Stimulated activated CD8-positive, alpha-beta memory T cell treated with anti-CD3 and anti-CD28 coated beads, Interleukin-4, amount 100 ng/mL, for 24 hours (primary cell): ENCODE measurements around the gene USP12.
"Not testable (repeated sequence)": the region's sequence is repeated elsewhere in the genome, so short reads cannot be mapped to it uniquely, and the experiment has no call there.

Source experiments
- DNase-seq: peaks from one replicate; pipeline ENCODE4 v3.0.0-alpha.2; 2020; ENCODE audit warnings: low read depth

USP12 gene, protein sequence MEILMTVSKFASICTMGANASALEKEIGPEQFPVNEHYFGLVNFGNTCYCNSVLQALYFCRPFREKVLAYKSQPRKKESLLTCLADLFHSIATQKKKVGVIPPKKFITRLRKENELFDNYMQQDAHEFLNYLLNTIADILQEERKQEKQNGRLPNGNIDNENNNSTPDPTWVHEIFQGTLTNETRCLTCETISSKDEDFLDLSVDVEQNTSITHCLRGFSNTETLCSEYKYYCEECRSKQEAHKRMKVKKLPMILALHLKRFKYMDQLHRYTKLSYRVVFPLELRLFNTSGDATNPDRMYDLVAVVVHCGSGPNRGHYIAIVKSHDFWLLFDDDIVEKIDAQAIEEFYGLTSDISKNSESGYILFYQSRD

DNA sequence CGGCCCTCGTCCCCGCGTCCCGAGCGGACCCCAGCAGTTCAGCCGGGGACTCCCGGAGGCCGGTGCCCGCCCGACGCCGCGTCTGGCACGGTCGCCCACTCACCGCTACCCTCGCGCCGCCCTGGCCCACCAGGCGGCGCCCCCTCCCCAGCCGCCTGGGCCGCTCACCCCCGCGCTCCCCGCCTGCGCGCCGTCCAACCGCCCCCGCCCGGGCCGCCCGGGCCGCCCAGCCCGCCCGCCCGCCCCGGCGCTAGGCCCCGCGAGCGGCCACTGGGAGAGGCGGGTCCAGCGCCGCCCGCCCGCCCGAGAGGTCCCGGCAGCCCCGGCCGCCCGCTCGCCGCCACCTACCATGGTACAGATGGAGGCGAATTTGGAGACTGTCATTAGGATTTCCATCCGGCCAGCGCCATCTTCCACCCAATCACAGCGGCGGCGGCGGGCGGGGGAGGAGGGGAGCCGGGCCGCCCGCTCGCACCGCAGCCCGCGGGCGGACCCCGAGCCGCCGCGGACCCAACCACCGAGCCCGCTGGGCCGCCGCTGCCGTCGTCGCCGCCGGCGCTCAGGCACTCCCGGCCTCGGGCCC lies at the start of gene USP12:
TSS of gene USP12 (minus strand) at position 568 of the 583 bp plus-strand sequence. CDS start at position 396, 172 bp downstream.
- DNase-seq: peak; percentile 12

DNA sequence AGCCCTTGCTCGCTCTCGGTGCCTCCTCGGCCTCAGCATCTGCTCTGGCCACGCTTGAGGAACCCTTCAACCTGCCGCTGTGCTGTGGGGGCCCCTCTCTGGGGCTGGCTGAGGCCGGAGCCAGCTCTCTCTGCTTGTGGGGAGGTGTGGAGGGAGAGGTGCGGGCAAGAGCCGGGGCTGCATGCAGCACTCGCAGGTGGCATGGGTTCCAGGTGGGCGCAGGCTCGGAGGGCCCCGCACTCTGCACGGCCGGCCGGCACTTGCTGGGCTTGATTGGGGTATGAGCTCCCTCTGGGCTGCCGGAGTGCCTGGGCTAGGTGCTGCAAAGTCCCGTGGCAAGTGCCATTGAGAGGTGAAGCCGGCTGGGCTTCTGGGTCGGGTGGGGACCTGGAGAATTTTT lies 48.0 kb upstream of the USP12 start:
- DNase-seq: no peak

DNA sequence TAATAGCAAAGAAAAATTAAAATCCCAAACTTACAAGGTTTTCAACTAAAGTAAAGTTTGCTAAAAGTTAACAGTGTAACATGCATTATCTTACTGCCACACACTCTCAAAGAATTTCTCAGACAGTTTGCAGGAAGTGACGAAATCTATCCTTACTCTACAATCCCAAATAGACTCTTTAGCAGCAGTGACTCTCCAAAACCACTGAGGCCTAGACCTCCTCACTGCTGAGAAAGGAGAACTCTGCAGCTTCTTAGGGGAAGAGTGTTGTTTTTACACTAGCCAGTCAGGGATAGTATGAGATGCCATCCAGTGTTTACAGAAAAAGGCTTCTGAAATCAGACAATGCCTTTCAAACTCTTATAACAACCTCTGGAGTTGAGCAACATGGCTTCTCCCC lies 47.2 kb upstream of the USP12 start:
- not testable (repeated sequence) for DNase-seq

DNA sequence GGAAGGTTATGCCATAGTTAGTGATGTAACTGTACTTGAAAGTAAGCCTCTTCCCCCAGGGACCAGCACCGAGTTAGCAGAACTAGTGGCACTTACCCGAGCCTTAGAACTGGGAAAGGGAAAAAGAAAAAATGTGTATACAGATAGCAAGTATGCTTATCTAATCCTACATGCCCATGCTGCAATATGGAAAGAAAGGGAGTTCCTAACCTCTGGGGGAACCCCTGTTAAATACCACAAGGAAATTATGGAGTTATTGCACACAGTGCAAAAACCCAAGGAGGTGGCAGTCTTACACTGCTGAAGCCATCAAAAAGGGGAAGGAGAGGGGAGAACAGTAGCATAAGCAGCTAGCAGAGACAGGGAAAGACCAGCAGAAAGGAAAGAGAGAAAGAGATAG lies 46.2 kb upstream of the USP12 start:
- DNase-seq: not testable (repeated sequence)

DNA sequence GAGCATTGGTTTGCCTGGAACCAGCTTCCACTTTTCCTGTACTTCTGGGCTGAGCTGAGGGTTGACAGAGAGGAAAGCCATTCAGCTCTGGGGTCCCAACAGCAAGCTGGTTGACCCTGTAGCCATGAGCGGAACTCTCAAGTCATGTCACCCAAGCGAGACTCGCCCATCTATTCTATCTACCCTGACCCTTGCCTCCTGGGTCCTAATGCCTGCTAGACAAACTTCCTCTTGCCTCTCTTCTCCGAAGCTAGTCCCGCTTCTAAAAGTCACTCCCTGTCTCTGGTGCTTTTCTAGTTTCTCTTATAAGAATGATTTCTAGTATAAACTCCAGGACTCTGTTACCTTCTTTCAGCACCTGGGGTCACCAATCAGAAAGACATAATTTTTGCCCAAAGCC lies 41.8 kb upstream of the USP12 start:
- not testable (repeated sequence) for DNase-seq

DNA sequence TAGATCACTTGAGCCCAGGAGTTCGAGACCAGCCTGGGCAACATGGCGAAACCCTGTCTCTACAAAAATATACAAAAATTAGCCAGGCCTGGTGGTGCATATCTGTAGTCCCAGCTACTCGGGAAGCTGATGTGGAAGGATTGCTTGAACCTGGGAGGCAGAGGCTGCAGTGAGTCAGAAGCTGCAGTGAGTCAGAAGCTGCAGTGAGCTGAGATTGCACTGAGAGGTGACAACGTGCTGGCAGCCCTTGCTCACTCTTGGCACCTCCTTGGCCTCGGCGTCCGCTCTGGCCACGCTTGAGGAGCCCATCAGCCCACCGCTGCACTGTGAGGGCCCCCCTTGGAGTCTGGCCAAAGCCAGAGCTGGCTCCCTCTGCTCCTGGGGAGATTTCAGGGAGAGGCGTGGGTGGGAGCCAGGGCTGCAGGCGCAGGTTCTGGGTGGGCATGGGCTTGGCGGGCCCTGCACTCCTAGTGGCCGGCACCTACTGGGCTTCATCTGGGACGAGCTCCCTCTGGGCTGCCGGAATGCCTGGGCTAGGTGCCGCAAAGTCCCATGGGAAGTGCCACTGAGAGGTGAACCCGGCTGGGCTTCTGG lies 40.3 kb upstream of the USP12 start:
- DNase-seq: no peak

DNA sequence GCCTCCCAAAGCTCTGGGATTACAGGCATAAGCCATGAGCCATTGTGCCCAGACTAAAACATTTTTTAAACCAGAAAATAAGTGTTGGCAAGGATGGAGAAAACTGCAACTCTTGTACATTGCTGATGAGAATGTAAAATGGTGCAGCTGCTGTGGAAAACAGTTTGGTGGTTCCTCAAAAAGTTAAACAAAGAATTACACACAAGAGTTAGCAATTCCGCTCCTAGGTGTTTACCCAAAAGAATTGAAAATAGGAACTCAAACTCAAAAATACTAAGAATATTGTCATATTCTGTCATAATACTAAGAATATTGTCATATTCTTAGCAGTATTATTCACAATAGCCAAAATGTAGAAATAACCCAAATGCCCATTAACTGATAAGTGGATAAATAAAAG lies 39.7 kb upstream of the USP12 start:
- no peak for DNase-seq

DNA sequence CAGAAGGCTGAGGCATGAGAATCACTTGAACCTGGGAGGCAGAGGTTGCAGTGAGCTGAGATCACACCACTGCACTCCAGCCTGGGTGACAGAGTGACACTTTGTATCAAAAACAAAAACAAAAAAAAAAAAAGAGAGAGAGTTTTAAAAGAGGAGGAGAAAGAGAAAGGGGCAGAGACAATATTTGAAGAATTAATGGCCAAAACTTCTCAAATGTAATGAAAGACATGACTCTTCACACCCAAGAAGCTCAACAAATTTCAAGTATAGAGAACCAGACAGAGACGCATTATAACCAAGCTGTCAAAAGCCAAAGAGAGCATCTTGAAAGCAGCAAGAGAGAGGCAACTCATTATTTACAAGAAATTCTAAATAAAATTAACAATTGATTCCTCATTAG lies 36.9 kb upstream of the USP12 start:
- no peak for DNase-seq

DNA sequence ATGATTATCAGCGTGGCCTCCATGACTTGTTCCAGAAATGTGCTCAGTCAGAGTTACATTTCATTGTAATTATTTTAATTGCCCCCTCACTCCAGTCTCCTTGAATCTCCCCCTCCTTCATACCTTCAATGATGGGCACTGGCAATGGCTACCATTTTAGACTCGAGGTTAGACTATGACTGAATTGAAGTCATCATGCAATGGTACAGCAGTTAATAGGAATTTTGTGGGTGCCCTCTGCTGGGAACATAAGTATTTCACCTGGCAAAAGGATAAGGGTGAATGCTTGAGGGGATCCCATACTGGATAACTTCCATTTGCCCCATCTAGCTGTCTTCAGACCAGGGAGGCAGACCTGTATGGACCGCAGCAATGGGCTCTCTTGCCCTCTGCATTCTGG lies 32.2 kb upstream of the USP12 start:
- DNase-seq: no peak

DNA sequence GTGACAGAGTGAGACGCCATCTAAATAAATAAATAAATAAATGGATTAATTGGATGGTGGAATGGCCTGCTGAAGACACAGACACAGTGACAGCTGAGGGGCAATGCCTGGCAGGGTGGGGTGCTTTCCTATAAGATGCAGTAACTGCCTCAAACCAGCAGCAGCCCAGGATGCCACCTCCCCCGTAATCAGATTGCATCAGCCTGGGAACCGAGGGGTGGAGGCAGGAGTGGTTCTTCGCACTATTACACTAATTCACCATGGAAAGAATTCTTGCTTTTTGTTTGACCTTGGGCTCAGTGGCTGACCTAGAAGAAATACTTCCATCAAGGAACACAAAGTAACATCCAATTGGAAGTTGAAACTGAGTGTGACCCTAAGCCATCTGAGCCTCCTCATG lies 31.6 kb upstream of the USP12 start:
- DNase-seq: no peak

DNA sequence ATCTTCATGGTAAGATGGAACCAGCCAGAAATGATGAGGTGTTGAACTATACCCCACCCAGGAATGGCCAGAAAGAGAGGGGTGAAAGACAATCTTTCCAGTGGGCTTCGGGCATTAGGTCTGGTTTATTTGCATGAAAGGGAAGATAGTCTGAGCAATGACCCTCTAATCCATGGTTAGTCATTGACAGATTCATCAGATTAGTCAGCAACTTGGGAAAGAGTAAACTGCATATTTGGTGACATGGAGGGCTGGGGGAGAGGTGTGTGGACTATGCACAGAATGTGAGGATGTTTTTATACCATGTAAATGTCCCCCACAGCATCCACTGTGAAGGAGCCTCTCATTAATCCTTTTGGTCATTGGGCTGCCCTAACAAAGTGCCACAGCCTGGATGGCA lies 30.1 kb upstream of the USP12 start:
- DNase-seq: no peak

DNA sequence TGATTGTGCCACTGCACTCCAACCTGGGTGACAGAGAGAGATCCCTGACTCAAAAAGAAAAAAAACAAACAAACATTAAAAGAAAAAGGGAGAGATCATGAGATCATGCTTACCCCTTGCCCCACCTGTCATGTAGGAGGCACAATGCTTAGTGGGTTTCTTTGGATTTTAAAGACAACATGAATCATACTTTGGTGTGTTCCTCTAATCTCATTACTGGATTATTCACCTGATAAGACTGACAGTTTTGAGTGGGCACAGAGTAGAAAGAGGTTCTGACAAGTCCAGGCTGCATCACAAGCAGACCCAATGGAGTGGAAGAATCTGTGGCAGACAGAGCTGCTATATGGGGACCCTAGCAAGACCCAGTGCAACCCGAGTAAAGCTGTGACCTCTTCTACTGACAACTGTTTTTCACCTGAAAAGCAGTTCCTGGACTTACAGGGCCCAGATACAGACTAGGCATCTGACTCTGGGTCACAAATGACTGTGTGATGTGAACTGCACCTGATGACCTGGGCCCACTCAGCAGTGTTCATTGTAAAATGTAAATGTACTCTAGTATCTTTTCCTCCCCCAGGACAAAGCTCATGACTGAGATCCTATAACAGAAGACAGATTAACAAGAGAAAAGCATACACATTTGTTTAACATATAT lies 28.9 kb upstream of the USP12 start:
- DNase-seq: no peak

DNA sequence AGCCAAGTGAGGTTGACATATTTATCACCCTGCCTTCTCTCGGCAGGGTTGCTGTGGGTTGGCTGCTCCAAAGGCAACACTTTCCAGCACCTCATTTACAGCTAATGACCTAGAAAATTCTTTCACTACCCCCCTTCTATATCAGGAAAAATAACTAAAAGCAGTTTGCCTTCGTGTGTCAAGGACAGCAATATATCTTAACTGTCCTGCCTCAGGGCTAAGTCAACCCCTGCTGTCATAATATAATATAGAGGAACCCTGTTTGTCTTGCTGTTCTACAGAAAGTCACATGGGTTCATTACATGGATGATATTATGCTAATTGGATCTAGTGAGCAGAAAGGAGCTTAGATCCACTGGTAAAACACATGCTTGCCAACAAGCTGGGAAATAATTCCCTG lies 28.1 kb upstream of the USP12 start:
- no peak for DNase-seq

DNA sequence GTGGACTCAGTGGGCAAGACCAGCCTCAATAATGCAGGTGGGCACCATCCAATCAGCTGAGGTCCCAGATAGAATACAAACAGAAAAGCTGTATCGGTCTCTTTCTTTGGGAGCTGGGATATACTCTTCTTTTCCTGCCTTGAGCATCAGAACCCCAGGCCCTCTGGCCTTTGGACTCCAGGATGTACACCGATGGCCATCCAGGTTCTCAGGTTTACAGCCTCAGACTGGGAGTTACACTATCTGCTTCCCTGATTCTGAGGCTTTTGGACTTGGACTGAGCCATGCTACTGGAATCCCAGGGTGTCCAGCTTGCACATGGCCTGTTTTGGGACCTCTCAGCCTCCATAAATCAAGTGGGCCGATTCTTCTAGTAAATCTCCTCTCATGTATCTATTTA lies 27.6 kb upstream of the USP12 start:
- no peak for DNase-seq

DNA sequence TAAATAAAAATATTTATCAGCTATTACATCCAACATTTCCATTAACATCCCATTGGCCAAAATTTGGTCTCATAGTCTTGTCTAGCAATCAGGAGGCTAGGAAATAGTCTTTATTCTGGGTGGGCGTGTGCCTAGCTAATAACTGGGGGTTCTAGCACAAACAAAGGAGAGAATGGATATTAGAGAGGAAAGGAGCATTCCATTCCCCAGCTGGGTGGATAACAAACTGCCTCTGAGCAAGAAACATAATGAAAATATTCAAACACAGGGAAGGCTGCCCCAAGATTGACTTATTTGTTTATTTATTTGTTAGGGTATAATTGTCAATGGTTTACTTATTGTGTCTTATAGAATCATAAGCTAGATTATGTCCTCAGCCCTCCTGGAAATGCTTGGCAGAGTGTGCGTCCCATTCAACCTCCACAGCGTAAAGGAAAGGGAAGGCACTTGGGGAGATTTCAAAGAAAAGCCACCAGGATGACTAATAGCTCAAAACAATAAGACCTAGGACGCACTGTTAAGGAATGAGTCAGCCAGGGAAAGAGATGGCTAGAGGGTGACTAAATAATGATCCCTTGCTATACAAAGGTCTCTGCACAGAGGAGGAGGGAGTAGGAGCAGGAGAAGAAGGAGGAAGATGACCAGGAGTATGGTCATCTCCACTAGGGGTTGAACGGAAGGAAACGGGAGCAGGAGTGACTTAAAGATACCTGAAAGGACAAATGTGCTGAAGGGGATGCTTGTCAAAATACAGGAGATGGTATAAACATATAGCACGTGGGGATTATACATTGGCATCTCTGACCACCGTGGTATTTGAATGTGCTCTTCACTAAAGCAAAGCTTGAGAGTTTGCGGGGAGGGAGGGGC lies 23.5 kb upstream of the USP12 start:
- no peak for DNase-seq

DNA sequence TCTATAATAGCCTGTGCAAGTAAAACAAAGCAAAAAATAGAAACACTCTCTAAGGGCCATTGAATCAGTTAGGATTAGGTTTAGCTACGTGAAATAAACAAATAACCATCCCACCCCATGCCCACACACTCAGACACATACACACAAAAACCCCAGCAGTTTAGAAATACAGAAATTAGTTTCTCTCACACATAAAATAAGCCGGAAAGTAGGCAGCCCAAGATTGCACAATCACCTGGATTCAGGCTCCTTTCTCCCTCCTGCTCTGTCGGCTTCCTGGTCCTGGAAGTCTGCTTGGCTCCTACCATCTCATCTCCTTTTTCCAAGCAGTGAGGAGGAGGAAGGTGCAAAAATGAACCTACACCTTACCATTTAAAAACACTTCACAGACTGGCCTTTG lies 22.6 kb upstream of the USP12 start:
- no peak for DNase-seq

DNA sequence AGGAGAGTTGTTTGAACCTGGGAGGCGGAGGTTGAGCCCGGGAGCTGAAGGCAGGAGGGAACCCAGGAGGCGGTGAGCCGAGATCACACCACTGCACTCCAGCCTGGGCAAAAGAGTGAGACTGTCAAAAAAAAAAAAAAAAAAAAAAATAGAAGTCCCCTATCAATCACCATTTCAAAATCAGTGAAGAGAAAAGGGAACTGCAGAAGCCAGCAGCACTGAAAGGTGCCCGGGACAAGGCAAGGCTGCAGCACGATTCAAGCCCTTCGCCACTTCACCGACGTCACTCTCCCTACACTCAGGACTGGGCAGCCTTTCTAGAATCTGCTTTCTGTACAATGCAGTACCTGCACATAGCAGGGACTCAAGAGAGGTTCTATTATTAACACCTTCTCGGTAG lies 21.9 kb upstream of the USP12 start:
- DNase-seq: no peak

DNA sequence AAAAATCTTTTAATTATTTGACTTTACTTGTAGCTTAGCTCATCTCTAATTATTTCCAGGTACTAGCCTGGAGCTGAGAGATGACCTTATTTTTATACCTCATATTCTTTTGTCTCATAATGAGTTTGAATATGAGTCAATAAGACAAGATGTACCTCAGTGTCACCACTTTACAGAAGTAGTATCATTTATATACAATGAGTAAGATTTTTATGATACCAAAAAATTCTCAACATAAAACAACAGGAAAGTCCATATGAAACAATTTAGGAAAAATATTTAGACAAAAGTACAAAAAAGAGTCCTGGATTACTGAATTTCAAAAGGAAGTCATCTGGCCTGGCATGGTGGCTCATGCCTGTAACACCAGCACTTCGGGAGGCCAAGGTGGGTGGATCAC lies 21.4 kb upstream of the USP12 start:
- DNase-seq: no peak

DNA sequence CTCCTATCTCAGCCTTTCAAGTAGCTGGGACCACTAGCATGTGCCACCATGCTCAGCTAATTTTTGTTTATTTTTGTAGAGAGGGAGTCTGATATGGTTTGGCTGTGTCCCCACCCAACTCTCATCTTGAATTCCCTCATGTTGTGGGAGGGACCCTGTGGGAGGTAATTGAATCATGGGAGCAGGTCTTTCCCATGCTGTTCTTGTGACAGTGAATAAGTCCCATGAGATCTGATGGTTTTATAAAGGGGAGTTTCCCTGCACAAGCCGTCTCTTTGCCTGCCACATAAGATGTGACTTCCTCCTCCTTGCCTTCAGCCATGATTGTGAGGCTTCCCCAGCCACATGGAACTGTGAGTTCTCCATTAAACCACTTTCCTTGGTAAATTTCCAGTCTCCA lies 20.8 kb upstream of the USP12 start:
- DNase-seq: not testable (repeated sequence)

DNA sequence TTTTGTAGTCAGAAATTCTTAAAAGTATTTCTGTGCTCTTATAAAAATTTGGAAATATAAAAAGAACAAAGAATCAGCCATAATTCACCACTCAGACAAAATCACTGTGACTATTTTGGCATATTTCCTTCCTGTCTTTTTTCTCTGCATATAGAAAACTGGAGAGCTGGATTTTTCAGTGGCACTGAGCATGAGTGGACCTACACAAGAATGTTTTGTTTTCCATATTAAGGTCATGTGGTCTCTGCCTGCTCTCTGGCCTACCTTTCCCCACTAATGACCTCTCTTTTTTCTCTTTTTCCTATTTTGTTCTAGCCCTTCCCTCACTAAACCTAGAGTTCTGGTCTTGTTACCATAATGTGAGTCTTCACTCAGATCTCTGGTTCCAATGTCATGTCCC lies 17.6 kb upstream of the USP12 start:
- no peak for DNase-seq

DNA sequence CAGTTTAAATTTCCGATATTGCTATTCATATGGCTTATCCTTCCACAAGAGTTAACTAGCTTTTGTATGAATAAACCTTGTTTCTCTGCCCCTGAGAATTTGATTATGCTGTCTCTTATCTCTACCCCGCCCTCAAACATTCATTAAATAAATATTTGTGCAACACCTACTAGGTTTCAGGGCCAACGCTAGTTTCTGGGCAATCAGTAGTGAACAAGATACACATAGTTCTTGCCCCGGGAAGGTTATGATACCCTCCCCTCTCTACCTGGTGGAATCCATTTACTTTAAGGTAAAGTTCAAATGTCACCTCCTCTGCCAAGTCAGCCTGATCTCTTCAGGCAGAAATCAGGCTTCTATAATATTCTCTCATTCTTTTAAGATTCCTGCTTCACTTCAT lies 16.6 kb upstream of the USP12 start:
- no peak for DNase-seq

DNA sequence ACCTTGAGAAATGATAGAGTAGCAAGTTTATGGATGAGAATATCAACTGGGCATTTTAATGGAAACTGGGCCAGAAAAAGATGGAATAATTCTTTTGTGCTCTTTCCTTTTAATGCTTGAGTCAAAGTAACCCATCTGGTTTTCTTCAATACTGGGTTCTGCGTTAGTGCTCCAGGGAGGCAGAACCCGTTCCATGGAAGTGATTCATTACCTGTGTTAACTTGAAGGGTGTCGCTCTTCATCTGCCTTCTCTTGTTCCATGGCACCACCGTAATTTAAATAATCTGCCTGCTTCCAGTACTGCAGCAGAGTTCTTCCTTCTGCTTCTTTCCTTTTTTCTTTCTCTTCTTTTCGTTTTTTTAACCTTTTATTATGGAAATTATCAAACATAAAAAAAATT lies 14.7 kb upstream of the USP12 start:
- no peak for DNase-seq
